Measurements from ENCODE around the gene PPP3CA.

The PPP3CA gene

DNA sequence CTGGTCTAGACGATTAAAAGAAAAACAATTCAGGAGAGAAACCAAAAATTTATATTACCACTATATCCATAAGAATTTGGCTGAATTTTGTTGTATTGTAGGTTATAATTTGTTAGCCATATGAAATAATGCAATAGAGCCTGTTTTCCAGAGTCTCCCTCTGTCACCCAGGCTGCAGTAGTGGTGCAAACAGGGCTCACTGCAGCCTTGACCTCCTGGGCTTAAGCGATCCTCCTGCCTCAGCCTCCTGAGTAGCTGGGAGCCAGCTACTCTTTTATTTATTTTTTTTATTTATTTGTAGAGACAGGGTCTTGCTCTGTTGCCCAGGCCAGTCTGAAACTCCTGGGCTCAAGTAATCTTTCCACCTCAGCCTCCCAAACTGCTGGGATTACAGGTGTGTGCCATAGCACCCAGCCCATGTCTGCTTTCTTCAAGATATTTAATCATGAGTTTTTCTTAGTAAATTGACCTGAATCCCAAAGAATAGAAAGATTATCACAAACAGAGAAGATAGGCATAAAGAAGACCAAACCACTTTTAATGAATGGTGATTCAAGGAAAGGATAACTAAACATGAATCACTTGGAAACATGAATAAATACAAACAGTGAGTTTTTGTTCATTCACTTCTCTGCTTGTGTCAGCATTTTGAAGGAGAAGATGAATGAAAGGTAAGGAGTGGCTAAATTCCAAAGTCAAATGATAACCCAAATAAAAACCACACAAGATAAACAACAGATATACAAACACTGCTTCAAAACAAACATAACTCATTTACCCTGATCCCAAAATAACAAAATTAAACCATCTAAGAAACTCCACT lies 82.1 kb downstream of the PPP3CA start:
- TF ChIP-seq, protein P1, sequence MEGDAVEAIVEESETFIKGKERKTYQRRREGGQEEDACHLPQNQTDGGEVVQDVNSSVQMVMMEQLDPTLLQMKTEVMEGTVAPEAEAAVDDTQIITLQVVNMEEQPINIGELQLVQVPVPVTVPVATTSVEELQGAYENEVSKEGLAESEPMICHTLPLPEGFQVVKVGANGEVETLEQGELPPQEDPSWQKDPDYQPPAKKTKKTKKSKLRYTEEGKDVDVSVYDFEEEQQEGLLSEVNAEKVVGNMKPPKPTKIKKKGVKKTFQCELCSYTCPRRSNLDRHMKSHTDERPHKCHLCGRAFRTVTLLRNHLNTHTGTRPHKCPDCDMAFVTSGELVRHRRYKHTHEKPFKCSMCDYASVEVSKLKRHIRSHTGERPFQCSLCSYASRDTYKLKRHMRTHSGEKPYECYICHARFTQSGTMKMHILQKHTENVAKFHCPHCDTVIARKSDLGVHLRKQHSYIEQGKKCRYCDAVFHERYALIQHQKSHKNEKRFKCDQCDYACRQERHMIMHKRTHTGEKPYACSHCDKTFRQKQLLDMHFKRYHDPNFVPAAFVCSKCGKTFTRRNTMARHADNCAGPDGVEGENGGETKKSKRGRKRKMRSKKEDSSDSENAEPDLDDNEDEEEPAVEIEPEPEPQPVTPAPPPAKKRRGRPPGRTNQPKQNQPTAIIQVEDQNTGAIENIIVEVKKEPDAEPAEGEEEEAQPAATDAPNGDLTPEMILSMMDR (IDR thresholded peaks at IDR 0.05) = no peak

DNA sequence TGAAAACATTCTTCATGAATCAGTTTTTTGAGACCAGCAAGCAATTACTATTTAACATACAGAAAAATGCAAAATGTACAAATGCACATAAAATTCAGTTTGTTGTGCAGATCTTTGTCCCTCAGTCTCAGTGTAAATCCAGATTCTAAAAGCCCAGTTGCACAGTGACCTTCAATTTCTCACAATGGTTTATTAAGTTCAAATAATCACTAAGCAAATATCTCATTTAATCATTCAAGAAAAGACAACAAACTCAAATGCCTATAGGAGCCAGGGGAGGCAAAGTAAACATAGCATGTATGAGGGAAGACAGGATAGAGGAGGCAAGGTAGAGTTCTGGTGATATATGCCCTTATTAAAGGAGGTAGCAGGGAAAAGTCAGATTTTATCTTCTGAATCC lies 82.8 kb downstream of the PPP3CA start:
- TF ChIP-seq, protein P1 (IDR thresholded peaks at IDR 0.05) = no peak

DNA sequence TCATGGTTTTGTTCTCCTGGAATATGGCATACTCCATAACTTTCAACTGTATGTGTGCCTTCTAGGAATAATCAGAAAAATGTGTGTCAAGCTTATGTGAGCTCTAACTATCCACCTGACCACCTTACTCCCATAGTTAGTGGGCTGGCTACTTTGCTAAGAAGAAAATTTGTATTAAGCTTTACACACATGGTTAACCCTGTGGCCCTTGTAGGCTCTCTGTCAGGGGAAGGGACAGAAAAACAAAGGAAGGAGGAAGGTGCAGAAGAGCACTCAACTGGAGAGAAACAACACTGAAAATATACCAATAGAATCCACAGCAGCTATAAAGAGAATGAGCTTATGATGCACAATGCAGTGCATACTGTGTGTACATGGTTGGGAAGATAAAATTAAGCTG lies 84.6 kb downstream of the PPP3CA start:
- TF ChIP-seq, protein P1 (IDR thresholded peaks at IDR 0.05) = no peak

DNA sequence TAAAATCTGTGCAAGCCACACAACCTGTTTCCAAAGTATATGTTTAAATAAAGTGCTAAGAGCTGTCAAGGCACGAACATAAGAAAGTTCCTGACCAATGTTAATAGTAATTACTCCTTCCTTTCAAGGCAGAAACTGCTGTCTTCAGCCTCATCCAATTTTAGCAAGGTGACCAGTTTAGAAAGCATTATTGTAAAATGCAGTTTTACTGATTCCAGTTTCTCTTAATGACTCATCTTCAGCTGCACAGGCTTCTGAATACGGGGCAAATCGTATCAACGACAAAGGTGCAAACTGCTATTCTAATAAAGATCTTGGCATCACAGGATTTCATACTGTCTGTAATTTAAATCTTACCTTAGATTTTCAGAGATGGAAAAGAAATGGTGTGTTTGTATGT lies 87.5 kb downstream of the PPP3CA start:
- TF ChIP-seq, protein P1 (IDR thresholded peaks at IDR 0.05) = no peak

DNA sequence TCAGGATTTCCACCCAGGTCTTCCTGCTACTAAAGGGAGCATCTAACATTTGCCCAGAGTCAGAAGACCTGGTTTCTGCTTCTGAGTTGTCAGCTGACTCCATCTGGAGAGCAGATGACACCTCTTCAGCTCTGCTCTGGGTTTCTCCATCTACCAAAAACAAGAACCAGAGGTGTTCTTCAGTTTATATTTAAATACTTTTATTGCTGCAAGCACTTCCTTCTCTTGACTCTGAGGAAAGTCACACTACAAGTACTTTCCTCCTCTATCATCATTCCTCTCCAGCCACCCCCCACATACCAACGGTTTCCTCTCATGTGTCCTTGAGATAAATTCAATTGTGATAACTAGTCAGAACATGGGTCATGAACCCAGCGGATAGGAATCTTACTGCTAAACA lies 88.4 kb downstream of the PPP3CA start:
- TF ChIP-seq, protein P1 (IDR thresholded peaks at IDR 0.05) = no peak

DNA sequence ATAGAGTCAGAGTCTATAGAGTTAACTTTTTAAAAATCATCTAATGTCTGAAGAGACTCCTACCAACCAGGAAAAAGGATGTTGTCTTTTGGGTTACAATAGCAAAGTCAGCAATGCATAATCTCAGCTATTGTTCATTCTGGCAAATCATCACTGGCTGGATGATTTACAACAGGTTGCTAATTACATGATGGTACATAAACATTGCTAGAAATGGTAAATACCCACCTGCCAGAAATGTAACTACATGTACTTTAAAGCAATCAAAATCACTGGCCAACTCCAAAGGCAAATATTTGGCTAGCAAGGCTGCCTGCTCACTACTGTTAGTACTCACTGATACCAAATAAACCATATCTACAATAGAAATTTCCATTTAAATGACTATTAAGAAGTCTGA lies 91.1 kb downstream of the PPP3CA start:
- TF ChIP-seq, protein P1 (IDR thresholded peaks at IDR 0.05) = no peak

DNA sequence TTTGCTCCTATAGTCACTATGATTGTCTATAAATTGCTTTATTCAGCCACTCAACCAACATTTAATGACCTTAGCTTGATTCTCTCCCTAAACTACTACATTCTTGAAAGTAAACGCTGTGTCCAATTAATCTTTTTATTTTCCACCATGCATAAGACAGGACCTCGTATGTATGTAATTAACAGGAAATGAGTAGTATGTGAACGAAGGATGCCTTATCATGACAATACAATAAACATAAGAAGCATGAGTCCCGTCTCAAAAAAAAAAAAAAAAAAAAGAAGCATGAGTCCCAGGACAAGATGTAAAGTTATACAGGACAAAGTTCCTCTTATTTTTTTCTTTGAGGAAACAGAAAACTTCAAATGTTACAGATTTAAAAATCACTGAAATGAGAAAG lies 92.5 kb downstream of the PPP3CA start:
- TF ChIP-seq, protein P1 (IDR thresholded peaks at IDR 0.05) = no peak
